Activated naive CD8-positive, alpha-beta T cell treated with anti-CD3 and anti-CD28 coated beads, Interleukin-2, amount 10 ng/mL, durations not matched to agents 7 days and 5 days (primary cell): ENCODE data around the gene SPDEF. TPM values are rescaled to one million over a fixed set of nuclear protein-coding genes. Genes with fewer than 3 reads are reported as not detected.

Source experiments
- ATAC-seq: fragments of 150-1000 bp; cut with Tn5 transposase; one replicate; pipeline ENCODE4 v1.10.0; 2021; ENCODE audit warnings: low read depth, moderate library complexity
- POLR2A ChIA-PET: fragments of 350-600 bp; sonication (Branson Sonifier 250); formaldehyde crosslinking; loops from one replicate; lab custom pipeline; 2021; ENCODE audit warnings: antibody characterized with exemption; lab: Charles Lee
- DNase-seq: peaks from one replicate; pipeline ENCODE4 v3.0.0; 2021
- H3K27ac Mint-ChIP-seq: one replicate; pipeline ENCODE4 v1.8.0; 2022; ENCODE audit warnings: mild to moderate bottlenecking, mixed read lengths
- H3K27me3 Mint-ChIP-seq: one replicate; pipeline ENCODE4 v1.8.0; 2022; ENCODE audit warnings: mild to moderate bottlenecking, moderate library complexity, mixed read lengths
- H3K36me3 Mint-ChIP-seq: one replicate; pipeline ENCODE4 v1.8.0; 2021; ENCODE audit warnings: mild to moderate bottlenecking, mixed read lengths
- H3K4me1 Mint-ChIP-seq: one replicate; pipeline ENCODE4 v1.8.0; 2021; ENCODE audit warnings: mixed read lengths
- H3K4me3 Mint-ChIP-seq: one replicate; pipeline ENCODE4 v1.8.0; 2022; ENCODE audit warnings: mild to moderate bottlenecking, moderate library complexity, mixed read lengths
- H3K9me3 Mint-ChIP-seq: one replicate; pipeline ENCODE4 v1.8.0; 2021; ENCODE audit warnings: mixed read lengths
- total RNA-seq, 2 experiments: library from RNA; stranded (reverse); gene quantifications; one replicate each; pipeline ENCODE4 v1.2.3, GENCODE V29; 2021

Gene SPDEF
- total RNA-seq, 2 experiments from 2014 or later: not detected

DNA sequence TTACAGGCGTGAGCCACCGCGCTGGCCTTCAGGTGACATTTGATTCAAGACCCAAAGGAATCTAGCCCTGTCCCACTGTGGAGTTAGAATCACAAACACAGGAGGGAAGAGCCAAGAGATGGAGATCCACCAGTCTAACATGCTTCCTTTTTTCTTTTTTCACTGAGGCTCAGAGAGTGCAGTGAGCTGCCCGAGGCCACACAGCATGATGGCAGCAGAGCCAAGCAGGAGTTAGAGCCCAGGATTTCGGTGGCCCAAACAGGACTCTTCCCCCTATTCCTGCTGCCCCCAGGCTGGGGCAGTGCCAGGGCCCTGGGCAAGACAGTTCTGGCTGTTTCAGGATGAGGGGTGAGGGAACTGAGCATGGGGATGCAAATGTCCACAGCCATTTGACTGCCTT is 8.1 kb upstream of the SPDEF start:
- H3K27ac Mint-ChIP-seq: no peak overlapping the region
- POLR2A ChIA-PET: no interaction called here
- ATAC-seq (no peak), DNase-seq (no peak)
- H3K4me1 Mint-ChIP-seq: no peaks in the 10 kb centered on the region
- no peaks in the 10 kb centered on the region for H3K9me3 Mint-ChIP-seq
- H3K27me3 Mint-ChIP-seq: no peaks in the 10 kb centered on the region
- no peak overlapping the region for H3K4me3 Mint-ChIP-seq
- H3K36me3 Mint-ChIP-seq: no peaks in the 10 kb centered on the region

DNA sequence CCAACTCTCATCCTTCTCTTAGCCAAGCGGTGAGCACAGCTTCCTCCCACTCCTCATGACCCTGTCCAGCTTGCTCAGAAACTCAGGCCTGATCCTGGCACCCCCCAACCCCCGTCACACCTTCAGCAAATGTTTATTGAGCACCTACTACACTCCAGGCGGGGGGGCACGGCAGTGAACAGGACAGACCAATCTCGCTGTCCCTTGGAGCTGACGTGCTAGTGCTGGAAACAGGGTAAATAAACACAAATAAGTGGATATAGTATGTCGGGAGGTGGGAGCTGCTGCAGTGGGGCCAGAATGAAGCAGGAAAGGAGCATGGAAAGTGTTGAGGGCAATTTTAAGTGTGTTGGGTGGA is 7.4 kb upstream of the SPDEF start:
- Mint-ChIP-seq H3K4me3 (no peak overlapping the region), H3K4me1 (no peaks in the 10 kb centered on the region), H3K27me3 (no peaks in the 10 kb centered on the region), H3K9me3 (no peaks in the 10 kb centered on the region), H3K27ac (no peak overlapping the region), H3K36me3 (no peaks in the 10 kb centered on the region)
- ATAC-seq: no peak
- POLR2A ChIA-PET: no interaction called here
- no peak for DNase-seq

DNA sequence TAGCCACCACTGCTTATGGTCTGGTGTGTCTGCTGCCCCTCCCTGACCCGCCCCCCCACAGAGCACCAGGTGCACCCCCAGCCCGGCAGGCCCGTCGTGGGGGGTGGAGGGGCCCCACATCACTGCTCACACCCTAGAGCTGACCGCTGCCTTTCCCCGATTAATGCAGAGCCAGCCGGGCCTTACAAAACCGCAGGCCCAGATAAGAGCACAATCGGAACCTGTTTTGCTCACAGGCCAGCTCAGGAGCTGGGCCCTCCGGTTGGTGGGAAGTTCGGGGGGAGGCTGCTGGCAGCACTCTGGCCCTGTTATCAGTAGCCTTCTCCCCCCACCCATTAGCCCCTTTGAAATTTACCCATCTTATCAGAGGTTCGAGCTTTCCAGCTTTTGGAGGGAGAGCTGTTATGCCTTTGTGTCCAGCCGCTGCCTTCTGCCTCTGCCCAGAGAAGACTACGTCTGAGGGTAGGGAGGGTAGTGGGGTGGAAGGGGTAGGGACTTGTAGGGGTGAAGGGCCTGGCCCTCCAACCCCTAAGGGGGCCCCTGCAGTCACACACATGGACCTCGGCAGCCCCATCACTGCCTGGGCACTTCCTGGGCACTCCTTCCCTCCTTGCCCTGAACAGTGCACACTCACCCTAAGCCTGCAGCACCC is 6.9 kb upstream of the SPDEF start:
- POLR2A ChIA-PET: interaction anchor here (0.7 kb wide), 1 partner anchor 8 kb away, joined by 3 read pairs; no protein-coding TSS in a partner anchor
- H3K27me3 Mint-ChIP-seq: no peaks in the 10 kb centered on the region
- no peak overlapping the region for H3K4me3 Mint-ChIP-seq

DNA sequence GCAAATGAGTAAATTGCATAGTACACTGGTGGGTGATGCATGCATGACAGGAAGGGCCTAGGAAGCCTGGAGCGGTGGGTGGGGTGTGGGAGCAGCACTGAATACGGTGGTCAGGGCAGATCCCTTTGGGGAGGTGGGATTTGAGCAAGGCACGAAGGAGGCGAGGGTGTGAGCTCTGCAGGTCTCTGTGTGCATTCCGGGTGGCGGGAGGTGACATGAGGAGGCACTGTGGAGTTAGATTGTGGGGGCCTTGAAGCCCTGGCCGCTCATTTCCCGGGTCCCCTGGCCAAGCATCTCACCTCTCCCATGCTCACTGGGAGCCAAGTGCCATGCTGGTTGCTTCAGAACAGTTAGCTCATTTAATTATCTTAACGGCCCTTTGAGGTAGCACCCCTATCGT is 6.2 kb upstream of the SPDEF start:
- no peaks in the 10 kb centered on the region for H3K27me3 Mint-ChIP-seq
- no peak for ATAC-seq
- H3K4me3 Mint-ChIP-seq: no peak overlapping the region
- H3K4me1 Mint-ChIP-seq: no peaks in the 10 kb centered on the region
- no peak overlapping the region for H3K27ac Mint-ChIP-seq
- no peak for DNase-seq
- H3K9me3 Mint-ChIP-seq: no peaks in the 10 kb centered on the region
- H3K36me3 Mint-ChIP-seq: no peaks in the 10 kb centered on the region
- POLR2A ChIA-PET: no interaction called here

More for the DNA sequence above, 6.9 kb upstream of the SPDEF start:
- DNase-seq: no peak
- Mint-ChIP-seq H3K4me1 (no peaks in the 10 kb centered on the region), H3K9me3 (no peaks in the 10 kb centered on the region), H3K36me3 (no peaks in the 10 kb centered on the region), H3K27ac (no peak overlapping the region)
- no peak for ATAC-seq

DNA sequence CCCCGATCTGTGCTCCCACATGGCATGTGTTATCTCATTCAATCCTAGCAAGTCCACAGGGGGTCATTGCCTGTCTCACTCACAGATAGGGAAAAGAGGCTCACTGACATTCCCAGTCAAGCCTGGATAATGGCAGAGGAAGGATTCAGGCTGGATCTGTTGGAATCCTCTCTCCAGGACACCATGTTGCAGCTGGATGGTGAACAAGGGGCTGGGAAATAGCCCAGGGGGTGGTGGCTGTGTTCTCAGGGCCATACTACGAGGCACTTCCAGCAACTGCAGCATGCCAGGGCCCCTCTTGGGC is 5.0 kb upstream of the SPDEF start:
- no peak overlapping the region for H3K27ac Mint-ChIP-seq
- H3K27me3 Mint-ChIP-seq: no peaks in the 10 kb centered on the region
- no peaks in the 10 kb centered on the region for H3K36me3 Mint-ChIP-seq
- no peaks in the 10 kb centered on the region for H3K4me1 Mint-ChIP-seq
- ATAC-seq (no peak), DNase-seq (no peak)
- POLR2A ChIA-PET: no interaction called here
- H3K9me3 Mint-ChIP-seq: no peaks in the 10 kb centered on the region
- no peak overlapping the region for H3K4me3 Mint-ChIP-seq

DNA sequence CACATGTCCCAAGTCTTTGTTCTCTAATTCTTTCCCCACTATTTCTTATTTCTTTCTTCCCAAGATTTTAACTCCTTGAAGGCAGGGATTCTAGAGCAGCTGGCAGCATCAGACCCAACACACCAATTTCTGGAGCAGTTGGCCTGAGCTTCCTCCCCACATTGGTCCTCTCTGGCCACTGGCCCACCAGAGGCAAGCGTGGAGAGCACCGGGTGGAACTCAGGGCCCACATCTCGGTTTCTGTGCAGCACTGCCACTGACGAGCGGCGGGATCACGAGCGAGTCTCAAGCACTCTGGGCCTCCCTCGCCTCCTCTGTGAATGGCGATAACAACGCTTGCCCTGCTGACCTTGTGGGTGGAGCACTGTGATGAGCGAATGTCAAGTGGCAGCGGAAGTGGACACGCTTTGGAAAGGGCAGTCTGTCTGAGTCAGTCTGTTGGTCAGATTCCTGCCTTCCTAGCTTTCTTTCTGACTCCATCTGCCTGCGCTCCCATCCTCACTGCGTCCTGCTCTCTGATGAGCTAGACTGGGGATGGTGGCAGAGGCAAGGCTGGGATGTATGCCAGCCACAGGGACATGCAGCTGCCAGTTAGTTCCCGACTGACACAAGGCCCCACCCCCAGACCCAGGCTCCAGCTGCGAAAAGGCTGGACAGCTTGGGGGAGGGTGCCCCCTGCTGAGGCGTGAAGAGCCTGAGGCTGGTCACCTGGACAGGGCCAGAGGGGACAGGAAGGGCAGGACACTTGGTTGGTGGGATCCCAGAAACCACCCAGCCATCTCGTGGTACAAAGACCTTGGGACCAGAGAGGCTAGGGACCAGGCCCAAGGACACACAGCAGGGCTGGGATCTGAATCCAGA is 4.5 kb upstream of the SPDEF start:
- POLR2A ChIA-PET: no interaction called here
- H3K4me1 Mint-ChIP-seq: no peaks in the 10 kb centered on the region
- no peak overlapping the region for H3K4me3 Mint-ChIP-seq
- no peak overlapping the region for H3K27ac Mint-ChIP-seq
- no peaks in the 10 kb centered on the region for H3K36me3 Mint-ChIP-seq
- no peaks in the 10 kb centered on the region for H3K9me3 Mint-ChIP-seq
- ATAC-seq (no peak), DNase-seq (no peak)
- no peaks in the 10 kb centered on the region for H3K27me3 Mint-ChIP-seq

DNA sequence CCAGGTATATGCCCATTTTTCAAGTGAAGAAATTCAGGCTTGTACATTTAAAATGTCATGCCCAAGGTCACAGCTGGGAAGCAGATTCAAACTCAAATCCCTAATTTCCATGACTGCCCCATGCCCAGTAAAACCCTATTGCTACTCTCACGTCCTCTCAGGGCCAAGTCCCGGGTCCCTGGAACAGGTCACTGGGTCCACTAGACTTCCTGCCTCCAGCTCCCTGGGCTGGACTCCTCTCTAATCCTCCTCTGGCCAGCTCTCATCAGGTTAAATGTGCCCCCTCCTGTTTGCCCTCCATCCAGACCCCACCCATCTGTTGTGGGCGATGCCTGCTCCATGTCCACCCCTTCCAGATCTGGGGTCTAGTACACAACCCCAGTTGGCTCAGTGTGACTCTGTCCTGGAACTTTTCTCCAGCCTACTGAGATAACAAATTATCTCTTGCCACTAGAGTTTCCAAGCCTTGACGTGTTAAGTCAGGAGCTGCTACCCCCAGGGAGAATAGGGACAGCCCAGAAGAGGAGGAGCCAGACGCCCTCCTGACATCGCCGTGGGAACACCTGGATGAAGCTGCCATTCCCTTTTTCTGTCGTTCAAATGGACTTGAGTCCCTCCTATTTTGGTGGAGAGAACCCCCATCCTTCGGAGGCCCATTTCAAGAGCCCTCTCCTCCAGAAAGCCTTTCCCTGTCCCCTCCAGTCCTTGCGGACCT is 3.7 kb upstream of the SPDEF start:
- ATAC-seq: no peak
- no peaks in the 10 kb centered on the region for H3K9me3 Mint-ChIP-seq
- POLR2A ChIA-PET: no interaction called here
- H3K4me1 Mint-ChIP-seq: peaks cover 4% of the 10 kb centered on the region
- H3K36me3 Mint-ChIP-seq: no peaks in the 10 kb centered on the region
- no peak overlapping the region for H3K4me3 Mint-ChIP-seq
- peaks cover 2% of the 10 kb centered on the region for H3K27me3 Mint-ChIP-seq
- no peak overlapping the region for H3K27ac Mint-ChIP-seq
- no peak for DNase-seq

DNA sequence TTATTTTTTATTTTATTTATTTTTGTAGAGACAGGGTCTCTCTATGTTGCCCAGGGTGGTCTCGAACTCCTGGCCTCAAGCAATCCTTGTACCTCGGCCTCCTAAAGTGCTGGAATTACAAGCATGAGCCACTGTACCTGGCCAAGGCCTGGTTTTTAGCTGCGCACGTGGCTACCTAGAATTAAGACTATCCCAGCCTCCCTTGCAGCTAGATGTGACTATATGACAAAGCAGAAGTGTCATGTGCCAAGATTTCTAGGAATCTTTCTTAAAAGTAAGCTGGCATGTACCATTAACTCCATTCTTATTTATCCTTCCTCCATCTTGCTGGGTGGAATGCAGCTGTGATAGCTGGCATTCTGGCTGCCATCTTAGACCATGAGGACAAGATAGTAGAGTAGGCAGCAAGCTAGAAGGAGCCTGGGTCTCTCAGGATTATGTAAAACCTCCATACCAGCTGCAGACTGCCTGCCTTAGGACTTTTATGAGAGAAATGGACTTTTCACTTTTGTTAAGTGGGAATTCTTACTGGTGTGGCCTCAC is 2.1 kb upstream of the SPDEF start:
- H3K9me3 Mint-ChIP-seq: no peaks in the 10 kb centered on the region
- H3K27me3 Mint-ChIP-seq: peaks cover 4% of the 10 kb centered on the region
- POLR2A ChIA-PET: interaction anchor here (0.6 kb wide), 1 partner anchor 160 kb away, joined by 3 read pairs; no protein-coding TSS in a partner anchor
- H3K27ac Mint-ChIP-seq: no peak overlapping the region
- H3K4me1 Mint-ChIP-seq: peaks cover 12% of the 10 kb centered on the region
- no peaks in the 10 kb centered on the region for H3K36me3 Mint-ChIP-seq
- DNase-seq: no peak
- no peak overlapping the region for H3K4me3 Mint-ChIP-seq
- ATAC-seq: no peak

DNA sequence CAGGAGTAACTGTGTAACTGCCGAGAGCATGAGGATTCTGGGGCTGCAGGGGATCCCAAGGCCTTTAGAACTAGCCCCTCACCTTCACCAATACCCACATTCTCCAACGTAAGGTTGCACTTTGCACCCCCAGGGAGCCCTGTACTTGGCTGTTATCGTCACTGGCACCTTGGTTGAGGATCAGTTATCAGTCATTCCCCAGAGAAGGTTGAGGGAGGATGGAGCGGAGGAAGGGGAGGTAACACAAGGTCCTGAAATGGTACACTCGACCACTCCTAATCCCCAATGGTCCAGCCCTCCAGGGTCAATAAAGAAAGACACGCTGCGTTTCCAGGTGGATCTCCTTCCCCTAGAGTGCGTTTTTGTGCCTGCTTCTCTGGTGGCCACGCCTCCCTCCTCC is 1.1 kb upstream of the SPDEF start:
- H3K36me3 Mint-ChIP-seq: no peaks in the 10 kb centered on the region
- no peak for DNase-seq
- H3K4me1 Mint-ChIP-seq: peaks cover 12% of the 10 kb centered on the region
- H3K9me3 Mint-ChIP-seq: no peaks in the 10 kb centered on the region
- no peak overlapping the region for H3K27ac Mint-ChIP-seq
- POLR2A ChIA-PET: no interaction called here
- H3K27me3 Mint-ChIP-seq: peaks cover 4% of the 10 kb centered on the region
- H3K4me3 Mint-ChIP-seq: no peak overlapping the region
- no peak for ATAC-seq

DNA sequence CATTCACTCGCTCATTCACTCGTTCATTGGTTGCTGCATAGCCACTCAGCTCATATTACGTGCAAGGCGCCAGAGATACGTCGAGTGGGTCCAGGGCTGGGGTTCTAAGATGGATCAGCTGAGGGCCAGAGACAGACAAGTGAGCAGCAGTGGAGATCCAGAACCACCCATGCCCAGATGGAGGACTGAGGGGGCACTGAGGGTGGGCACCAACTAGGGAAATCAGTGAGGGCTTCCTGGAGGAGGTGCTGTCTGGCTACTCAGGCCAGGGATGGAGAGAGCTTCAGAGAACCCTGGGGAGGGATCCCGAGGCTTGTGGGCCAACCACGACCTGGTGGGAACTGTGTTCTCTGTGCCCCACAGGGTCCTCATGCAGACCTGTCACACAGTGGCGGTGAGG is 364 bp upstream of the SPDEF start:
- Mint-ChIP-seq H3K4me3 (no peak overlapping the region), H3K27me3 (peaks cover 4% of the 10 kb centered on the region), H3K9me3 (no peaks in the 10 kb centered on the region), H3K27ac (no peak overlapping the region), H3K4me1 (peaks cover 12% of the 10 kb centered on the region), H3K36me3 (no peaks in the 10 kb centered on the region)
- POLR2A ChIA-PET: no interaction called here
- DNase-seq: no peak
- no peak for ATAC-seq

DNA sequence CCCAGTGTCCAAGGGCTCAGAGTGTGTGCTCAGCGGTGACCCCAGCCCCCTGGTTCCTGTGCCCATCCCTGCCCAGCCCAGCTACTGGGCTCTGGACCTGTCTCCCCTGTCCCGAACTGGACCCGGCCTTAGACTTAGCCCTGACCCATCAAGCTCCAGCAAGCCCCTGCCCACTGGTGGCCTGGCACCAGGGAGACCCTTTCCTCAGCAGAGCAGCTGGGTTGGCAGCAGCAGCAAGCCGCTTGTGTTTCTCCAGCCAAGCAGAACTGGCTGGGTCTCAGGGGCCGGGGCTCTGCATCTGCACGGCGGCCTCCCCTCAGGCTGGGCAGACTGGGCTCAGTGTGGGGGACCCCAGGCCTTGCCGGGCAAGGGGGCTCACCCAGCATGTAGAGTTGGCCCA is 801 bp downstream of the SPDEF start:
- ATAC-seq: no peak

DNA sequence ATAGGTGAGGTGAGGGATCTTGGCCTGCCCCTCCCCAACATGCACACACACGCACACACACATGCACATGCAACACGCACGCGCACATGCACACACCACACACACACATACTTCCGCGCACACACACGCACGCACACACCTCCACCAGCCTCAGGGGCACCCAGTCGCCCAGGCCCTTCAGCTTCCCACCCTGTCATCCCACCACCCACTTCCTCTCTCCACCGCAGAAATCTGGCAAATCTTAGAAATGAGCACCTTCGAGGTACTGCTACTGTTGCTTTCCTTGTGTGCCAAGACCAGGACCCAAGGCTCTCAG is 1.2 kb downstream of the SPDEF start:
- Mint-ChIP-seq H3K9me3 (no peaks in the 10 kb centered on the region), H3K4me1 (peaks cover 12% of the 10 kb centered on the region), H3K4me3 (peak overlapping the region; percentile 41), H3K27me3 (peaks cover 4% of the 10 kb centered on the region), H3K36me3 (no peaks in the 10 kb centered on the region), H3K27ac (peak overlapping the region; percentile 74)
- POLR2A ChIA-PET: interaction anchor here (0.6 to 1.1 kb wide), 2 partner anchors 8 to 131 kb away, joined by 3 read pairs; no protein-coding TSS in a partner anchor
- ATAC-seq (peak; percentile 37), DNase-seq (no peak)

More for the DNA sequence above, 801 bp downstream of the SPDEF start:
- peaks cover 12% of the 10 kb centered on the region for H3K4me1 Mint-ChIP-seq
- H3K27me3 Mint-ChIP-seq: peaks cover 4% of the 10 kb centered on the region
- POLR2A ChIA-PET: interaction anchor here (0.6 to 1.1 kb wide), 2 partner anchors 8 to 132 kb away, joined by 3 read pairs; no protein-coding TSS in a partner anchor
- H3K36me3 Mint-ChIP-seq: no peaks in the 10 kb centered on the region
- peak overlapping the region; percentile 74 for H3K27ac Mint-ChIP-seq
- no peak for DNase-seq
- peak overlapping the region; percentile 41 for H3K4me3 Mint-ChIP-seq
- H3K9me3 Mint-ChIP-seq: no peaks in the 10 kb centered on the region

DNA sequence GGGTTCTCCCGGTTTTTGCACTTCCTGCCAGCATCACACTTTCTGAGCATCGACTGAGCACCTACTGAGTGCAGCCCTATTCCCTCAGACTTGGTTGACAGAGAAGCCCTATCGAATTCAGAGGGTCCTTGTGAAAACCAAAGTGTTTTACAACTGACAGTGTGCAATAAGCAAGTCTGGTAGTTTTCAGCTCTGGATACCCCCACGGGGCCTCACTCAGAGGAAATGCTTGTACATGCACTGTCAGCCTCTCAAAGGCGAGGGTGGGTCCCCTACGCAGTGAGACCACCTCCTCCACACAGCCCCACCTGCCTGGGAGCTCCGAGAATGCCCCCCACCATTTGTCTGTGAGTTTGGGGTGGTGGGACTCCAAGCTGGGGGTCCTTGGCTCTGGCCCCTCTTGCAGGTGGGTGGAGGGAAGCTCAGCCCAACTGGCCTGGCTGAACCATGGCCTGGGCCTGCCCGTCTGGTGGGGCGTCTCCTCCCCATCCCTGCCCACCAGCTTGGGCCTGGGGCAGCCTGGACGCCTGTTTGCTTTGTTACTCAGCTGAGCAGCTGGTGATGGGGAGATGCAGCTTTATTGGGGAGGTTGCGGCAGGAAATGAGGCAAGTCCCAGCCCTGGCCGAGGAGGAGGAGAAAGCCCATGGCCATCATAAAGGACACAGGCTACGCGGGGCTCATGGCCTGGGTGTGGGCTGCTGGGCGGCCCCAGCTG is 1.7 kb downstream of the SPDEF start:
- Mint-ChIP-seq H3K4me1 (peaks cover 12% of the 10 kb centered on the region), H3K4me3 (no peak overlapping the region), H3K9me3 (no peaks in the 10 kb centered on the region), H3K36me3 (no peaks in the 10 kb centered on the region), H3K27ac (peak overlapping the region; percentile 74), H3K27me3 (peaks cover 4% of the 10 kb centered on the region)
- DNase-seq: no peak
- ATAC-seq: no peak
- POLR2A ChIA-PET: interaction anchor here (0.6 to 1.1 kb wide), 2 partner anchors 8 to 151 kb away, joined by 3 read pairs; no protein-coding TSS in a partner anchor
